Activated CD4-positive, alpha-beta T cell treated with anti-CD3 and anti-CD28 coated beads, Interleukin-2, amount 10 ng/mL, durations not matched to agents 7 days and 5 days (primary cell): ENCODE measurements around the gene ACSL4. TPM values are rescaled to one million over a fixed set of nuclear protein-coding genes. Genes with fewer than 3 reads are reported as not detected.
"Not testable (repeated sequence)": the region's sequence is repeated elsewhere in the genome, so short reads cannot be mapped to it uniquely, and the experiment has no call there.

Experiments used
- CTCF ChIA-PET: fragments of 350-600 bp; sonication (Branson Sonifier 250); formaldehyde crosslinking; loops from one replicate; lab custom pipeline; 2021; ENCODE audit warnings: antibody characterized with exemption; lab: Charles Lee
- POLR2A ChIA-PET: fragments of 350-600 bp; sonication (Branson Sonifier 250); formaldehyde crosslinking; loops from one replicate; lab custom pipeline; 2021; ENCODE audit warnings: antibody characterized with exemption; lab: Charles Lee
- DNase-seq: peaks from one replicate; pipeline ENCODE4 v3.0.0-alpha.2; 2020
- H3K27ac Mint-ChIP-seq: one replicate; pipeline ENCODE4 v1.8.0; 2021; ENCODE audit warnings: mild to moderate bottlenecking, moderate library complexity, mixed read lengths
- H3K27me3 Mint-ChIP-seq: one replicate; pipeline ENCODE4 v1.8.0; 2021; ENCODE audit warnings: mixed read lengths
- H3K36me3 Mint-ChIP-seq: one replicate; pipeline ENCODE4 v1.8.0; 2021; ENCODE audit warnings: low read depth, mixed read lengths
- H3K4me1 Mint-ChIP-seq: one replicate; pipeline ENCODE4 v1.8.0; 2021; ENCODE audit warnings: mixed read lengths
- H3K4me3 Mint-ChIP-seq: one replicate; pipeline ENCODE4 v1.8.0; 2021; ENCODE audit warnings: mild to moderate bottlenecking, moderate library complexity, mixed read lengths
- H3K9me3 Mint-ChIP-seq: one replicate; pipeline ENCODE4 v1.8.0; 2021; ENCODE audit warnings: mixed read lengths
- total RNA-seq, 2 experiments: library from RNA; stranded (reverse); gene quantifications; one replicate each; pipeline ENCODE4 v1.2.3, GENCODE V29; 2021

Gene ACSL4
- total RNA-seq, 2 experiments from 2014 or later, result 34.5 to 40.4 TPM

- no peak for DNase-seq
- no peaks in the 10 kb centered on the region for H3K4me1 Mint-ChIP-seq
- no peaks in the 10 kb centered on the region for H3K9me3 Mint-ChIP-seq
- H3K27me3 Mint-ChIP-seq, result no peaks in the 10 kb centered on the region
- no peak overlapping the region for H3K27ac Mint-ChIP-seq
- ChIA-PET POLR2A (no interaction called here), CTCF (no interaction called here)
- no peak overlapping the region for H3K4me3 Mint-ChIP-seq
- no peaks in the 10 kb centered on the region for H3K36me3 Mint-ChIP-seq
Observed at GRCh38 chrX:109749207-109749606, 16.1 kb upstream of the ACSL4 start.

GRCh38 chrX:109747681-109748080 is 14.6 kb upstream of the ACSL4 start:
- CTCF ChIA-PET, result no interaction called here

GRCh38 chrX:109742722-109743121 is 9.7 kb upstream of the ACSL4 start:
- H3K27ac Mint-ChIP-seq, result no peak overlapping the region
- POLR2A ChIA-PET, result no interaction called here
- H3K9me3 Mint-ChIP-seq, result no peaks in the 10 kb centered on the region
- no peaks in the 10 kb centered on the region for H3K36me3 Mint-ChIP-seq
- DNase-seq, result no peak
- CTCF ChIA-PET, result interaction anchor here (1.1 kb wide), 1 partner anchor 30 kb away, joined by 5 read pairs; no protein-coding TSS in a partner anchor
- no peaks in the 10 kb centered on the region for H3K4me1 Mint-ChIP-seq
- H3K27me3 Mint-ChIP-seq, result no peaks in the 10 kb centered on the region
- H3K4me3 Mint-ChIP-seq, result no peak overlapping the region

More at GRCh38 chrX:109747681-109748080, 14.6 kb upstream of the ACSL4 start:
- POLR2A ChIA-PET, result no interaction called here
- Mint-ChIP-seq H3K4me1 (no peaks in the 10 kb centered on the region), H3K27me3 (no peaks in the 10 kb centered on the region), H3K9me3 (no peaks in the 10 kb centered on the region), H3K27ac (no peak overlapping the region), H3K4me3 (no peak overlapping the region), H3K36me3 (no peaks in the 10 kb centered on the region)
- no peak for DNase-seq

GRCh38 chrX:109740896-109741295 is 7.8 kb upstream of the ACSL4 start:
- H3K9me3 Mint-ChIP-seq, H3K27me3 Mint-ChIP-seq, H3K4me3 Mint-ChIP-seq, H3K36me3 Mint-ChIP-seq, CTCF ChIA-PET, POLR2A ChIA-PET, H3K4me1 Mint-ChIP-seq, H3K27ac Mint-ChIP-seq, DNase-seq: not testable (repeated sequence)

GRCh38 chrX:109740433-109740809 is 7.4 kb upstream of the ACSL4 start:
- Mint-ChIP-seq H3K9me3 (no peaks in the 10 kb centered on the region), H3K27me3 (no peaks in the 10 kb centered on the region), H3K4me1 (no peaks in the 10 kb centered on the region), H3K36me3 (no peaks in the 10 kb centered on the region), H3K27ac (no peak overlapping the region), H3K4me3 (no peak overlapping the region)
- ChIA-PET POLR2A (no interaction called here), CTCF (no interaction called here)
- no peak for DNase-seq

GRCh38 chrX:109739625-109740432 is 6.8 kb upstream of the ACSL4 start:
- CTCF ChIA-PET, result interaction anchor here (0.7 kb wide), 1 partner anchor 36 kb away, joined by 4 read pairs; no protein-coding TSS in a partner anchor
- H3K27ac Mint-ChIP-seq, result no peak overlapping the region

GRCh38 chrX:109735202-109735744 is 2.2 kb upstream of the ACSL4 start:
- Mint-ChIP-seq H3K27ac (no peak overlapping the region), H3K4me1 (peaks cover 18% of the 10 kb centered on the region), H3K9me3 (no peaks in the 10 kb centered on the region), H3K27me3 (no peaks in the 10 kb centered on the region), H3K4me3 (no peak overlapping the region), H3K36me3 (peaks cover 2% of the 10 kb centered on the region)
- DNase-seq, result no peak
- ChIA-PET POLR2A (no interaction called here), CTCF (interaction anchor here (0.7 to 1.7 kb wide), 3 partner anchors 22 to 136 kb away, joined by 3 to 5 read pairs (median 4); no protein-coding TSS in a partner anchor)

More at GRCh38 chrX:109739625-109740432, 6.8 kb upstream of the ACSL4 start:
- Mint-ChIP-seq H3K27me3 (no peaks in the 10 kb centered on the region), H3K4me1 (peaks cover 4% of the 10 kb centered on the region), H3K9me3 (no peaks in the 10 kb centered on the region), H3K4me3 (no peak overlapping the region), H3K36me3 (no peaks in the 10 kb centered on the region)
- POLR2A ChIA-PET, result no interaction called here
- DNase-seq, result no peak

GRCh38 chrX:109733613-109734083 is 591 bp upstream of the ACSL4 start:
- no peaks in the 10 kb centered on the region for H3K27me3 Mint-ChIP-seq
- no peak for DNase-seq
- POLR2A ChIA-PET, result no interaction called here
- peaks cover 30% of the 10 kb centered on the region for H3K4me1 Mint-ChIP-seq
- no peaks in the 10 kb centered on the region for H3K9me3 Mint-ChIP-seq
- CTCF ChIA-PET, result interaction anchor here (0.5 to 1.7 kb wide), 3 partner anchors 21 to 67 kb away, joined by 3 to 5 read pairs (median 4); no protein-coding TSS in a partner anchor
- H3K36me3 Mint-ChIP-seq, result peaks cover 11% of the 10 kb centered on the region
- peak overlapping the region; percentile 91 for H3K27ac Mint-ChIP-seq
- H3K4me3 Mint-ChIP-seq, result peak overlapping the region; percentile 94

- Mint-ChIP-seq H3K4me3 (peak overlapping the region; percentile 94), H3K27me3 (no peaks in the 10 kb centered on the region), H3K4me1 (peaks cover 41% of the 10 kb centered on the region), H3K36me3 (peaks cover 11% of the 10 kb centered on the region), H3K27ac (peak overlapping the region; percentile 96), H3K9me3 (no peaks in the 10 kb centered on the region)
- POLR2A ChIA-PET, result interaction anchor here (0.8 kb wide), 1 partner anchor 21 kb away, joined by 3 read pairs; no protein-coding TSS in a partner anchor
- DNase-seq, result peak; percentile 20
- CTCF ChIA-PET, result interaction anchor here (0.6 to 1.7 kb wide), 3 partner anchors 12 to 220 kb away, joined by 3 to 5 read pairs (median 4); no protein-coding TSS in a partner anchor
Observed at GRCh38 chrX:109732017-109732801, 848 bp downstream of the ACSL4 start.

GRCh38 chrX:109728173-109728535 is 4.9 kb downstream of the ACSL4 start:
- POLR2A ChIA-PET, result no interaction called here
- peak overlapping the region; percentile 25 for H3K27ac Mint-ChIP-seq
- CTCF ChIA-PET, result no interaction called here

GRCh38 chrX:109724971-109725370 is 8.1 kb downstream of the ACSL4 start:
- H3K27me3 Mint-ChIP-seq, H3K9me3 Mint-ChIP-seq, H3K4me3 Mint-ChIP-seq, DNase-seq, POLR2A ChIA-PET, CTCF ChIA-PET, H3K27ac Mint-ChIP-seq: not testable (repeated sequence)
- Mint-ChIP-seq H3K4me1 (peaks cover 38% of the 10 kb centered on the region), H3K36me3 (peaks cover 14% of the 10 kb centered on the region)

More at GRCh38 chrX:109728173-109728535, 4.9 kb downstream of the ACSL4 start:
- no peaks in the 10 kb centered on the region for H3K27me3 Mint-ChIP-seq
- peaks cover 38% of the 10 kb centered on the region for H3K4me1 Mint-ChIP-seq
- no peak for DNase-seq
- H3K9me3 Mint-ChIP-seq, result no peaks in the 10 kb centered on the region
- peaks cover 15% of the 10 kb centered on the region for H3K36me3 Mint-ChIP-seq
- peak overlapping the region; percentile 54 for H3K4me3 Mint-ChIP-seq

GRCh38 chrX:109720947-109721346 is 12.1 kb downstream of the ACSL4 start:
- CTCF ChIA-PET, result interaction anchor here (1.4 kb wide), 1 partner anchor 8 kb away, joined by 4 read pairs; no protein-coding TSS in a partner anchor
- Mint-ChIP-seq H3K36me3 (peaks cover 7% of the 10 kb centered on the region), H3K9me3 (no peaks in the 10 kb centered on the region), H3K27ac (no peak overlapping the region), H3K4me3 (no peak overlapping the region), H3K4me1 (peaks cover 23% of the 10 kb centered on the region), H3K27me3 (no peaks in the 10 kb centered on the region)
- no peak for DNase-seq
- POLR2A ChIA-PET, result no interaction called here
